Measurements from ENCODE around the gene PAK5.

The PAK5 gene

DNA sequence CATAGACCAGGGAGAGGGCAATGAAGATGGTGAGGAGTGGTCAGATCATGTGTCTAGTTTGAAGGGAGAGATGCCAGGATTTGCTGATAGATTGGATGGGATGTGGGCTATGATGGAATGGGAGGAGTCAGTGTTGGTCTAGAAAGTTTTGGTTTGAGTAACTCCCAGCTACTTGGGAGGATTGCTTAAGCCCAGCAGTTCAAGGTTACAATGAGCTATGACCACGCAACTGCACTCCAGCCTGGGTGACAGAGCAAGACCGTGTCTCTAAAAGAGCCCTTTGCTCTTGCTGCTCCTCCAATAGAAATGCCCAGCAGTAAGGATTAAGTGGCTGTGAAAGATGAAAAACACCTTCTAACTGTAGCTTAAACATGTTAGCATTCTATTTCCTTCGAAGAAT, 342.7 kb downstream of the PAK5 start:
- H3K4me3 ChIP-seq (ENCODE audit: low read depth, low read length): no peak overlapping the region
- TF ChIP-seq, protein P1, sequence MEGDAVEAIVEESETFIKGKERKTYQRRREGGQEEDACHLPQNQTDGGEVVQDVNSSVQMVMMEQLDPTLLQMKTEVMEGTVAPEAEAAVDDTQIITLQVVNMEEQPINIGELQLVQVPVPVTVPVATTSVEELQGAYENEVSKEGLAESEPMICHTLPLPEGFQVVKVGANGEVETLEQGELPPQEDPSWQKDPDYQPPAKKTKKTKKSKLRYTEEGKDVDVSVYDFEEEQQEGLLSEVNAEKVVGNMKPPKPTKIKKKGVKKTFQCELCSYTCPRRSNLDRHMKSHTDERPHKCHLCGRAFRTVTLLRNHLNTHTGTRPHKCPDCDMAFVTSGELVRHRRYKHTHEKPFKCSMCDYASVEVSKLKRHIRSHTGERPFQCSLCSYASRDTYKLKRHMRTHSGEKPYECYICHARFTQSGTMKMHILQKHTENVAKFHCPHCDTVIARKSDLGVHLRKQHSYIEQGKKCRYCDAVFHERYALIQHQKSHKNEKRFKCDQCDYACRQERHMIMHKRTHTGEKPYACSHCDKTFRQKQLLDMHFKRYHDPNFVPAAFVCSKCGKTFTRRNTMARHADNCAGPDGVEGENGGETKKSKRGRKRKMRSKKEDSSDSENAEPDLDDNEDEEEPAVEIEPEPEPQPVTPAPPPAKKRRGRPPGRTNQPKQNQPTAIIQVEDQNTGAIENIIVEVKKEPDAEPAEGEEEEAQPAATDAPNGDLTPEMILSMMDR (IDR thresholded peaks at IDR 0.05; ENCODE audit: insufficient read depth, low read depth, low read length, missing control alignments): no peak
- DNase-seq (ENCODE audit: low read depth): no peak

DNA sequence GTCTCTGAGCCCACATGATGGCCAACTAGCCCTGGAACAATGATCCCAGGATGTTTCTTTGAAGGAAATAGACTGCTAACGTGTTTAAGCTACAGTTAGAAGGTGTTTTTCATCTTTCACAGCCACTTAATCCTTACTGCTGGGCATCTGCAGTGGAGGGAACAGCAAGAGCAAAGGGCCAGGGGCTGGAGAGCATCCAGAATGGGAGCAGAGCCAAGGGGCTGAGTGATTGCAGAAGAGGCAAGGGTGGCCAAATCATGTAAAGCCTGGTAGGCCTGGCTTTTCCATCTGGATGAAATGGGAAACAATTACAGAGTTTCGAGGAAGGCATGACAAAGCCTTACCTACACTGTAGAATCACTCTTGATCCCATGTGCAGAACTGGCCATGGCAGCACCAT, 343.2 kb downstream of the PAK5 start:
- DNase-seq (ENCODE audit: low read depth): no peak
- H3K4me3 ChIP-seq (ENCODE audit: low read depth, low read length): no peak overlapping the region
- TF ChIP-seq, protein P1 (IDR thresholded peaks at IDR 0.05; ENCODE audit: insufficient read depth, low read depth, low read length, missing control alignments): no peak

DNA sequence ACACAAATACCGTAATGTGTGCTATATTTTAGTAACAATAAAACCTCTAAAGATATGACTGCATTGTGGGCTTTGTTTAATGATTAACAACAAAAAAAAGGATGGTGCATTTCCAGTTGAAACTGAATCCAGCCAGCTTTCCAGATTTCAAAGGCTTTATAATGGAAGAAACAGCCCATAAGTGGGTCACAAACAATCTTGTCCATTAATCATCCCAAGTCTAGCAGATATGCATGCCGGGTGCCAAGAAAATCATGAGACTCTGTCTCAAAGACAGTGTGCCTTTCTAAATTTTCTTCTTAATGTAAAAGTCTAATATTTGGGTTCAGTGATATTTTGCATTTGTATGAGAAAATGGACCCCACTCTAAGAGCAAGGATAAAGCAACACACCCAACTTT, 345.1 kb downstream of the PAK5 start:
- DNase-seq (ENCODE audit: low read depth): no peak
- no peak overlapping the region for H3K4me3 ChIP-seq (ENCODE audit: low read depth, low read length)

DNA sequence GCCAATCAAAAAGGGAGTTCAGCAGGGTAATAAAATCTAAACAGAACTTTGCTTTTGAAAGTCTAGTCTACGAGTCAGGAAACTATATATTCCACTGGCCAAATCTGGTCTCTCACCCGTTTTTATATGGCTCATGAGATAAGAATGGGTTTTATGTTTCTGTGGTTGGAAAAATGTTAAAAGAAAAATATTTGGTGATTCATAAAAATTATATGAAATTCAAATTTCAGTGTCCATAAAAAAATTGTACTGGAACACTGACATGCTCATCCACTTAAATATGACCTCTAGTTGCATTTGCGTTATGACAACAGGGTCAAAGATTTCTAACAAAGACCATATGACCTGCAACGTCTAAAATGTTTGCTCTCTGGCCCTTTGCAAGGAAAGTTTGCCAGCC, 346.8 kb downstream of the PAK5 start:
- H3K4me3 ChIP-seq (ENCODE audit: low read depth, low read length): no peak overlapping the region
- no peak for DNase-seq (ENCODE audit: low read depth)
- TF ChIP-seq, protein P1 (IDR thresholded peaks at IDR 0.05; ENCODE audit: insufficient read depth, low read depth, low read length, missing control alignments): no peak

More for the DNA sequence above, 345.1 kb downstream of the PAK5 start:
- TF ChIP-seq, protein P1 (IDR thresholded peaks at IDR 0.05; ENCODE audit: insufficient read depth, low read depth, low read length, missing control alignments): no peak

DNA sequence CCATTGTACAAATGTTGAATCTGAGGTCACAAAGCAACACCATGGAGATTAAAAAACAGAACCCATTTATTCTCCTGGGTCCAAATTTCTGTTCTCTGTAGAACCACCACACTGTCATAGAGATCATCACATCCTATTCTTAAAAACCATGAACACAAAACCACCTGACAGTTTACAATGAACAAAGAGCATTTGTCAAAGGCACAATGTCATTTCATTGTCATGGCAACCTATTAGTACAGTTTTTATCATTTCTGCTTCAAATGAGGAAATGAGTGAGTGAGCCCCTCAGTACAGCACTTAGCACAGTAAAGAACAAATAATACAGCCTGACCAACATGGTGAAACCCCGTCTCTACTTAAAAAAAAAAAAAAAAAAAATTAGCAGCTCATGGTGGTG, 347.6 kb downstream of the PAK5 start:
- no peak for DNase-seq (ENCODE audit: low read depth)
- TF ChIP-seq, protein P1 (IDR thresholded peaks at IDR 0.05; ENCODE audit: insufficient read depth, low read depth, low read length, missing control alignments): no peak
- H3K4me3 ChIP-seq (ENCODE audit: low read depth, low read length): no peak overlapping the region

DNA sequence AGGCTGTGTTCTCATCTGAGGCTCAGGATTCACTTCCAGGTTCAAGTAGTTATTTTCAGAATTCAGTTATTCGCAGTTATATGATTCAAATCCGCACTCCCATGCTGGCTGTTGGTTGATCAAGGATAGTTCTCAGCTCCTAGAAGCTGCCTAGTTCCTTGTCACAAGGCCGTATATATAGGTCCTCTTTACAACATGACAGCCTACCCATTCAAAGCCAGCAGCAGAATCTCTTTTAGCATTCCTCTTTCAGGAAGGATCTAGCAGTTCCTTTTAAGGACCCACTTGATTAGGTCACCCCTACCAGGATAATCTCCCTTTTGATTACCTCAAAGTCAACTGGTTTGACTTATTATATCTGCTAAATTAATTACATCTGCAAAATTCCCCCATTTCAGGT, 348.2 kb downstream of the PAK5 start:
- TF ChIP-seq, protein P1 (IDR thresholded peaks at IDR 0.05; ENCODE audit: insufficient read depth, low read depth, low read length, missing control alignments): no peak
- no peak overlapping the region for H3K4me3 ChIP-seq (ENCODE audit: low read depth, low read length)
- no peak for DNase-seq (ENCODE audit: low read depth)

DNA sequence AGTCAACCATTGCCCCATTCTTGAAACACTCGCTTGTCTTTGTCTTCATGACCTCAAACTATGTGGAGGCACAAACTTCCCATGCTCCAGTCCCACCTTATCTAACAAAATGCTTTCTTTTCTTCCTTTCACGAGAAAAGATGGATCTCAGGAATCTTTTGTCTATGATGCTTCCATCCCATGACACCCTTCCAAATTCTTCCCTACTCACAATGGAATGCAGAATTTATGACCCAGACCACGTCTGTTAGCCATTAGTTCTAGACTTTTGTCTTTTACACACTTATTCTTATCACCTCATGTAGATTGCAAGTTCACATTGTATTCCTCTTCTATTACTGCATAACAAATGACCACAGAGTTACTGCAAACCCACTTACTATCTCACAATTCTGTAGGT, 348.7 kb downstream of the PAK5 start:
- H3K4me3 ChIP-seq (ENCODE audit: low read depth, low read length): no peak overlapping the region
- TF ChIP-seq, protein P1 (IDR thresholded peaks at IDR 0.05; ENCODE audit: insufficient read depth, low read depth, low read length, missing control alignments): no peak
- no peak for DNase-seq (ENCODE audit: low read depth)
